ENCODE data around the gene FGGY. TPM values are rescaled to one million over a fixed set of nuclear protein-coding genes. Genes with fewer than 3 reads are reported as not detected.
A peak's percentile ranks its signal among the peaks of the same experiment; 100 is the strongest.
"Not testable (repeated sequence)": the region's sequence is repeated elsewhere in the genome, so short reads cannot be mapped to it uniquely, and the experiment has no call there.

FGGY gene
- total RNA-seq, 1 donor from 2014 or later, result 23.1 TPM

GRCh38 chr1:59282951-59283350 is 13.9 kb upstream of the FGGY start:
- DNase-seq (no peak), ATAC-seq (ENCODE audit: poor library complexity) (no peak)
- intact Hi-C loops (cut with DNase I), result no loop called here

DNA sequence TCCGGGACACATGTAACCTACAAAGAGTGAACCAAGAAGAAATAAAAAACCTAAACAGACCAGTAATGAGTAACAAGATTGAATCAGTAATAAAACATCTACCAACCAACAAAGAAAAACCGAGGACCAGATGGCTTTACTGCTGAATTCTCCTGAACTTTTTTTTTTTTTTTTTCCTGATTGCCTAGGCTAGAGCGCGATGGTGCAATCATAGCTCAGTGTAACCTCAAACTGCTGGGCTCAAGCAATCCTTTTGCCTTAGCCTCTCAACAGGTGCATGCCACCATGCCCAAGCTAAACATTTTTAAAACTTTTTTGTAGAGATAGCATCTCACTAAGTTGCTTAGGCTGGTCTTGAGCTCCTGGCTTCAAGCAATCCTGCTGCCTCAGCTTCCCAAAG is 11.2 kb upstream of the FGGY start:
- intact Hi-C loops (cut with DNase I), result no loop called here
- DNase-seq, result no peak
- no peak for ATAC-seq (ENCODE audit: poor library complexity)

DNA sequence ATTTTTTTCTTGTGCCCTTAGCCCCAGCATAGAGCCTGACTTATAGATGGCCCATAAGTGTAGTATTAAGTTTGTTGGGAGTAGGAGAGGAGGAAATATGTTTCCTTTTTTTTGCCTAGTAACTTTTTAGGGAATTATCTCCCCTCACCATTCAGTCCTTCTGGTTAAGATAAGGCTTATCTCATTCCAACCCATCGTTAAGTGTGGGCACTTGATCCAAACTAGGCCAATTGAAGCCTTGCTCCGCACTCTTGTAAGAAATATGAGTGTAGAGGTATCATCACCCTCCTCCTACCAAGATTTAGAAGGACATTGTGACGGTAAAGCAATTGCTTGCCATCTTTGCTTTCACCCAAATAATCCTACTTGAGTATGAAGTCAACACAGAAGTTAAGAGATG is 8.8 kb upstream of the FGGY start:
- DNase-seq (no peak), ATAC-seq (ENCODE audit: poor library complexity) (no peak)
- intact Hi-C loops (cut with DNase I), result no loop called here

GRCh38 chr1:59289570-59289969 is 7.3 kb upstream of the FGGY start:
- intact Hi-C loops (cut with DNase I), result no loop called here
- ATAC-seq (ENCODE audit: poor library complexity) (no peak), DNase-seq (no peak)

DNA sequence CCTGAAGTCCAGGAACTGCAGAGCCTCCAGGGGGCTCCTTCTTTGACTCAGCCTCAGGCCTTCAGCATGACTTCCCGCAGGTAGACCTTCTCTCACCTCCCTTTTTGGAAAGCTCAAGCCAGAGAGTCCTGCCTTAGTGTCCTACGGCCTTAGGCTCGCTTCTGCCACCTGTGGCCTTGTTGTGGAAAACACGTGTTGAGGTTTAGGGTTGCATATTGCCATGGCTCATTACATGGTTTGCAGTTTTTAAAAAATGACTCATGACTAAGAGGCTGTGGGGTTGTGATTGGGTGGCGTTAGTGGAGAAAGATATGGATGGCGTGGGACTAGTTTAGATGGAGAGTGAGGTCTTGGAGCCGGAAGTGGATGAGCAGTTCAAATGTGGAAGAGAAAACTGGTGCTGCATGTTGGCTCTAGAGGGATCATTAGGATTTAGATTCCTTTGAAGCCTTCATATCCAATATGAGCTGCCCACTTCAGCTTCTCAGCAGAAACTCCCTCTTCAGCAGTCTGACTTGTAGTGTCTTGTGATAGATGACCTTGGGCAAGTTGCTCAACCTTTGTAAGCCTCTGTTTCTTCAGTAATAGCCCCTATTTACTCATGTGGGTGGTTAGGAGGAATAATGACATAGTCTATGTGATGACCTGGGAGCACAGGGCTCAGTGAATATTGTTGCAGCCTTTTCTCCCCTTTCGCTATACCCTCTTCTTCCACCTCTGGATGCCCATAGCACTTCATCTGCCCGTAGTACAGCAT is 6.5 kb upstream of the FGGY start:
- ATAC-seq (ENCODE audit: poor library complexity), result peak; percentile 47
- peak; percentile 37 for DNase-seq
- intact Hi-C loops (cut with DNase I), result loop anchor here (10.0 kb wide), 4 partner anchors 136 to 464 kb away; no protein-coding TSS in a partner anchor

DNA sequence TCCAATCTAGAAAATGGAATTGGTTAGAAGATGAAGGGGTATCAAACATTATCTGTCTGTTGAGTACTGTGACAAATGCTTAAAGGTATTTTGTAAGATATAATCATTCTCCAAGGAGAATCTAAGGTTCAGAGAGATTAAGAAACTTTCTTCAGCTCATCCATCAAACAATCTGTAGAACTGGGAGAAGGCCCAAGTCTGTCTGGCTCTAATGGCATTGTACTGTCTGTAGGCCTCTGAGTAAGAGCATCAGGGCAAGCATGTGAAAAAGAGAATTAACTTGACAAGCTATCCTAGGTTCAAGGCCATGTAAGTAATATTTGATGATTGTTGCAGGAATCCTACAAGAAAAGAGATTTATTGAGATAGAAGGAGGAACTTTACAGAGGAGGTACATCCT is 5.3 kb upstream of the FGGY start:
- intact Hi-C loops (cut with DNase I), result loop anchor here (10.0 kb wide), 4 partner anchors 137 to 463 kb away; no protein-coding TSS in a partner anchor
- DNase-seq (no peak), ATAC-seq (ENCODE audit: poor library complexity) (no peak)

DNA sequence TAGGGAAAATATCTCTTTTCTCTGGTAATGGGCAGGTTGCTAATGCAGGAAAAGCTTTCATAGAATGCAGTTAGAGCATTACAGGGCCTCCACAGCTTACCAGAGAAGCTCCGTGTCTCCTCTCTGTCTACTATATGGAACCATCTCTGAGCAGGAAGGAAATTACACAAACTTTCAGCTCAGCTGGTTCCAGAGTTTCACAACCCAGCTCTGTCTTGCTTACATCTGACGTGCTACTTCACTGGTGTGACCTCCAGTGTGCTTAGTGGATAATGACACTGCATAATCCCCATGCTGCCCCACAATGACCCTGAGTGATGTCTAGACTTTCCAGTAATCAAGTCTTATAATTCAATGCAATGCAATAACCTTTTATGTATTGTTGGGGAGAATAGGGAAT is 4.3 kb upstream of the FGGY start:
- peak; percentile 10 for ATAC-seq (ENCODE audit: poor library complexity)
- intact Hi-C loops (cut with DNase I), result loop anchor here (10.0 kb wide), 4 partner anchors 138 to 462 kb away; no protein-coding TSS in a partner anchor

DNA sequence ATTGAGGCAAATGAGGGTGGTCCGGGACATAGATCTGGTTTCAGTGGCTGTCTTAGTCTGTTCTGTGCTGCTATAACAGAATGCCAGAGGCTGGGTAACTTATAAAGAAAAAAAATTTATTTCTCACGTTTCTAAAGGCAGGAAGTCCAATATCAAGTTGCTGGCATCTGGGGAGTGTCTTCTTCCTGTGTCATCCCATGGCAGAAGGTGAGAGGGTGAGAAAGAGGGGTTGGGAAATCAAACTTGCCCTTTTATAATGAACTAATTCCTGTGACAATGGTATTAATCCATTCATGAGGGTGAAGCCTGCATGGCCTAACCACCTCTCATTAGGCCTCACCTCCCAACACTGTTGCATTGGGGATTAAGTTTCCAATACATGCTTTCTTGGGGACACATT is 3.7 kb upstream of the FGGY start:
- DNase-seq (no peak), ATAC-seq (ENCODE audit: poor library complexity) (no peak)
- intact Hi-C loops (cut with DNase I), result loop anchor here (10.0 kb wide), 4 partner anchors 138 to 462 kb away; no protein-coding TSS in a partner anchor

More for the DNA sequence above, 4.3 kb upstream of the FGGY start:
- DNase-seq, result no peak

GRCh38 chr1:59293849-59294248 is 3.0 kb upstream of the FGGY start:
- ATAC-seq (ENCODE audit: poor library complexity) (no peak), DNase-seq (no peak)
- intact Hi-C loops (cut with DNase I), result loop anchor here (10.0 kb wide), 4 partner anchors 139 to 461 kb away; no protein-coding TSS in a partner anchor

- no peak for DNase-seq
- ATAC-seq (ENCODE audit: poor library complexity), result no peak
- intact Hi-C loops (cut with DNase I), result loop anchor here (10.0 kb wide), 4 partner anchors 140 to 460 kb away; no protein-coding TSS in a partner anchor
Measured at GRCh38 chr1:59294423-59294822, 2.5 kb upstream of the FGGY start.

DNA sequence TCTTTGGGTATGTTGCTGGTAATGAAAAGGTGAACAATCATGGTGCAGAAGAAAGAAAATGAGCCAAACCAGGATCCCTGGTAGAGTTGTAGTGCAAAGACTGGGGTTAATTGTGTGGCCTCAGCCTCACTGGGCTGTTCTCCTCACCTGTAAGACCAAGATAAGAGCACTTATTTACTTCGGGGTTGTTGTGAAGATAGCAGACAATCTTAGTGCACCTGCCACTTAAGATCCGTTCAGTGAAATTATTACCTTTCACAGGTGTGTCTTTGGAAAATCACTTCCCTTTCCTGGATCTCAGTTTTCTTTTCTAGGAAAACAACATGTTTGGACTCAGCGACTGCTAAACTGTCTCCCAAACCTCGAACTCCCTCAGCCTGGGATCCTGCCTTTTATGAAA is 1.3 kb upstream of the FGGY start:
- DNase-seq (no peak), ATAC-seq (ENCODE audit: poor library complexity) (no peak)

DNA sequence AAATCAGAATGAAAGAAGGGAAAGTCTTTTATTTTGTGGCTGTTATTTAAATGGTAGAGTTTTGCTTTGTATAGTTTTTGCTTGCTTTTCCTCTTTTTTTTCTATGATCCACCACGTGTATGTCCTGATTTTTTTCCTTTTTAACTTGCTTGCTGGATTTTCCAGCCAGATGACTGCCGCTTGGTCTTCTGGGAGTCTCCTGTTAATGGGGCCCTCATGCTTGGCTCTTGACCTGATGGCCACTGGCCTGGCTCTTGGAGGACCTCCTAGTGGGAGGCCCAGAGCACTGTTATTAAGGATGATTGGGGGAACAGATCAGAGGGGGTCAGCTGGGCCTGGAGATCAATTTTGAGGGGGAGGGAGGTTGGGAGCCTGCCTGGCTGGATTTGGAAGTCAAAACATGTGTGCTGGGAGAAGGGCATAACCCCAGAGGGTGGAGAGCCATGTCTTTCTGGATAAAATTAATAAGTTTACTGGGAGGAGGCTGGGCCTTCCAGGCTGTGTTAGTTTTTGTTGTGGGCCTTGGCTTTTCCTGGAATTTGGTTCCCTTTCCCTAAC is 1.2 kb downstream of the FGGY start:
- intact Hi-C loops (cut with DNase I), result loop anchor here (10.0 kb wide), 4 partner anchors 143 to 457 kb away; no protein-coding TSS in a partner anchor
- DNase-seq, result peak; percentile 65

More for the DNA sequence above, 1.3 kb upstream of the FGGY start:
- intact Hi-C loops (cut with DNase I), result loop anchor here (2.0 to 10.0 kb wide), 5 partner anchors 141 to 511 kb away; partner anchors contain the start of gene JUN

DNA sequence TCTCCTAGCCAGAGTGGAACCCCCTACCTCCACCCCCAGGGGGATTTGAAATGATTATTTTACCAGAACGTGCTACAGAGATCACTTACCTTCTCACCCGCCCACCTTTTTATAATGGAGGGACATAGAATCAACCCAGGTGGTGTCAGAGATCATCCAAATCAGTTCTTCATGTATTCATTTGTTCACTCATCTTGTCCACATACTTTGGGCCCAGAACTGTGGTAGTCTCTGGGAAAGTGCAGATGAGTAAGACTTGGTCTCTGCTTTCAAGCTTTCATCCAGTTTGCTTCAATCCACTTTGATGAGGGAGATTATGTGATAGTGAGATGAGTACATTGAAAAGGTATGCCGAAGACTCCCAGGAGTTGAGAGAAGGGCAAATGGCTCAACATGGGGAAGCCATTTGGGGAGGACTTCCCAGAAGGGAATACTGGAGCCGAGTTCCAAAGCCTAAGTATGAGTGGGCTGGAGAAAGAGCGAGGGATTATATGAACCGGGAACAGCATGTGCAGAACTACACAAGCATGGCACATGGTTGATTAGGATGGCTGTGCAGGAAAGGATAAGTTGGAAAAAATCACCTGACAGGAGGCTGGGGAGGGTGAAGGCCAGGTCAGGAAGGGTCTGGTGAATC is 1.9 kb downstream of the FGGY start:
- intact Hi-C loops (cut with DNase I), result loop anchor here (10.0 kb wide), 4 partner anchors 144 to 456 kb away; no protein-coding TSS in a partner anchor
- no peak for ATAC-seq (ENCODE audit: poor library complexity)
- no peak for DNase-seq

More for the DNA sequence above, 1.2 kb downstream of the FGGY start:
- no peak for ATAC-seq (ENCODE audit: poor library complexity)

GRCh38 chr1:59299670-59300069 is 2.8 kb downstream of the FGGY start:
- intact Hi-C loops (cut with DNase I), result loop anchor here (10.0 kb wide), 4 partner anchors 145 to 455 kb away; no protein-coding TSS in a partner anchor
- not testable (repeated sequence) for DNase-seq; ATAC-seq (ENCODE audit: poor library complexity)

GRCh38 chr1:59302297-59302696 is 5.4 kb downstream of the FGGY start:
- ATAC-seq (ENCODE audit: poor library complexity) (no peak), DNase-seq (no peak)
- intact Hi-C loops (cut with DNase I), result no loop called here

DNA sequence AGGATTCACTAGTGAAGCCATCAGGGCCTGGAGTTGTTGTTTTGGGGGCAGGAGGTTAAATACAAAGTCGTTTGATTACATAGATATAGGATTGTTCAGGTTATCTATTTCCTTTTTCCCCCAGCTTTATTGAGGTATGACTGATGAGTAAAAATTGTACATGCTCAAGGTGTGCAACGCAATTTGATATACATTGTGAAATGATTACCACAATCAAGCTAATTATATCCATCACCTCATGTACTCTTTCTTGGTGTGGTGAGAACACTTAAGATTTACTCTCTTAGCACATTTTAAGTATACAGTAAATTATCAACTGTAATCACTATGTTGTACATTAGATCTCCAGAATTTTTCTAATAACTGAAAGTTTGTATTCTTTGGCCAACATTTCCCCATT is 6.0 kb downstream of the FGGY start:
- ATAC-seq (ENCODE audit: poor library complexity), result no peak
- intact Hi-C loops (cut with DNase I), result no loop called here
- DNase-seq, result no peak

- no peak for ATAC-seq (ENCODE audit: poor library complexity)
- no peak for DNase-seq
- intact Hi-C loops (cut with DNase I), result no loop called here
Measured at GRCh38 chr1:59305188-59305587, 8.3 kb downstream of the FGGY start.

DNA sequence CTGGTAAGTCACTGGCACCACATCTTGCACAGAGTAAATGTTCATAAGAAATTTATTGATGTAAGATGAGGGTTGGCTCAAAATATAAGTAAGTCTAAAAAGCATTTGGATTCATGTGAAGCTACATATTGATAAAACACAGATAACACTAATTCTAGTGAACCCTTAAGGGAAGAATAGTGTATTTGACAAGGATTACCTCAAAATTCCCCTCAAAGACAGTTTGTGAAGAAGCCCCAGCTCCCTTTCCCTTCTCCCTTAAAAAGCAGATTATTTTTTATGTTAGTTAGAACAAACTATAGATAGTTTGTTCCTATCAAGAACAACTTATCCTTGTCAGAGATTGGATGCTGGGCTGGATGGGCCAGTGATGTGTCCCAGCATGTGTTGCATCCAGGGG is 10.7 kb downstream of the FGGY start:
- no peak for DNase-seq
- intact Hi-C loops (cut with DNase I), result no loop called here
- no peak for ATAC-seq (ENCODE audit: poor library complexity)

DNA sequence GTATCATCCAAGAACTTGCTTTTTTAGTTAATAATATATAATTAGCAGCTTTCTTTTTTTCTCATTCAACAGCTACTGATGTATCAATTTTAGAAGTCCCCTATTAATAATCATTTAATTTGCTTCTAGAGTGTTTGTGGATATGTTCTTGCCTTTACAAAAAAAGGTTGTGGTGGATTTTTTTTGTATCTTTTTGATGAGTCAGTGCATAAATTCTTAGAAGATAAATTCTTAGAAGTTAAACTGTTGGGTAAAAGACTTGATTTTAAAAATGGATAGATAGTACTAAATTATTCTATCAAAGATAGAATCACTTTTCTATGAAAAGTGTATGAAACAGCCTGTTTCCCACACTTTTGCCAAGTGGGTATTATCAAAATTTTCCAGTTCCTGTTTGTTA is 11.9 kb downstream of the FGGY start:
- intact Hi-C loops (cut with DNase I), result no loop called here
- DNase-seq (no peak), ATAC-seq (ENCODE audit: poor library complexity) (no peak)

Measured in Right ventricle myocardium superior (tissue), 1 donor.